SU-DHL-6 (cell line): ENCODE data around the gene TCF20.

Experiments used
- EZH2phosphoT487 ChIP-seq: fragments of 200-600 bp; sonication (generic), shearing (Covaris generic); conservative IDR thresholded peaks from 2 replicates; pipeline ENCODE4 v1.6.1; 2018; ENCODE audit warnings: mild to moderate bottlenecking, antibody characterized with exemption, low read length, moderate library complexity, mixed read lengths
- TF ChIP-seq, protein P1 (sequence below): fragments of 200-600 bp; sonication (generic); IDR thresholded peaks from one replicate; pipeline ENCODE4 v1.5.1; 2017; ENCODE audit warnings: antibody characterized with exemption, mild to moderate bottlenecking, low read length, moderate library complexity; ENCODE audit not compliant: insufficient read depth, poor library complexity, severe bottlenecking

- TF ChIP-seq EZH2phosphoT487, result no peak
- TF ChIP-seq, protein P1, sequence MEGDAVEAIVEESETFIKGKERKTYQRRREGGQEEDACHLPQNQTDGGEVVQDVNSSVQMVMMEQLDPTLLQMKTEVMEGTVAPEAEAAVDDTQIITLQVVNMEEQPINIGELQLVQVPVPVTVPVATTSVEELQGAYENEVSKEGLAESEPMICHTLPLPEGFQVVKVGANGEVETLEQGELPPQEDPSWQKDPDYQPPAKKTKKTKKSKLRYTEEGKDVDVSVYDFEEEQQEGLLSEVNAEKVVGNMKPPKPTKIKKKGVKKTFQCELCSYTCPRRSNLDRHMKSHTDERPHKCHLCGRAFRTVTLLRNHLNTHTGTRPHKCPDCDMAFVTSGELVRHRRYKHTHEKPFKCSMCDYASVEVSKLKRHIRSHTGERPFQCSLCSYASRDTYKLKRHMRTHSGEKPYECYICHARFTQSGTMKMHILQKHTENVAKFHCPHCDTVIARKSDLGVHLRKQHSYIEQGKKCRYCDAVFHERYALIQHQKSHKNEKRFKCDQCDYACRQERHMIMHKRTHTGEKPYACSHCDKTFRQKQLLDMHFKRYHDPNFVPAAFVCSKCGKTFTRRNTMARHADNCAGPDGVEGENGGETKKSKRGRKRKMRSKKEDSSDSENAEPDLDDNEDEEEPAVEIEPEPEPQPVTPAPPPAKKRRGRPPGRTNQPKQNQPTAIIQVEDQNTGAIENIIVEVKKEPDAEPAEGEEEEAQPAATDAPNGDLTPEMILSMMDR, result no peak
Observed at GRCh38 chr22:42304324-42304790, 33.9 kb upstream of the TCF20 start.
